ENCODE results near the gene C21orf91.

C21orf91 gene

GRCh38 chr21:17768840-17769446 lies 50.2 kb downstream of the C21orf91 start:
- Histone ChIP-seq H3K9ac (ENCODE audit: low read depth, low read length) (no peak overlapping the region), H3K36me3 (ENCODE audit: control insufficient read depth, insufficient read depth, low read length) (no peaks in the 10 kb centered on the region), H3K4me3 (ENCODE audit: low read depth, low read length) (no peak overlapping the region), H3K27me3 (ENCODE audit: control insufficient read depth, insufficient read depth, low read length) (no peaks in the 10 kb centered on the region), H3K9me3 (ENCODE audit: control insufficient read depth, insufficient read depth, low read length) (no peaks in the 10 kb centered on the region), H3K4me1 (ENCODE audit: control insufficient read depth, insufficient read depth, low read length) (no peaks in the 10 kb centered on the region)

GRCh38 chr21:17765207-17765606 lies 53.9 kb downstream of the C21orf91 start:
- Histone ChIP-seq H3K9ac (ENCODE audit: low read depth, low read length) (no peak overlapping the region), H3K36me3 (ENCODE audit: control insufficient read depth, insufficient read depth, low read length) (no peaks in the 10 kb centered on the region), H3K4me1 (ENCODE audit: control insufficient read depth, insufficient read depth, low read length) (no peaks in the 10 kb centered on the region), H3K27me3 (ENCODE audit: control insufficient read depth, insufficient read depth, low read length) (no peaks in the 10 kb centered on the region), H3K4me3 (ENCODE audit: low read depth, low read length) (no peak overlapping the region), H3K9me3 (ENCODE audit: control insufficient read depth, insufficient read depth, low read length) (no peaks in the 10 kb centered on the region)

- H3K36me3 ChIP-seq (ENCODE audit: control insufficient read depth, insufficient read depth, low read length) = no peaks in the 10 kb centered on the region
- H3K27me3 ChIP-seq (ENCODE audit: control insufficient read depth, insufficient read depth, low read length) = no peaks in the 10 kb centered on the region
- no peaks in the 10 kb centered on the region for H3K9me3 ChIP-seq (ENCODE audit: control insufficient read depth, insufficient read depth, low read length)
- no peak overlapping the region for H3K4me3 ChIP-seq (ENCODE audit: low read depth, low read length)
- H3K9ac ChIP-seq (ENCODE audit: low read depth, low read length) = no peak overlapping the region
- no peaks in the 10 kb centered on the region for H3K4me1 ChIP-seq (ENCODE audit: control insufficient read depth, insufficient read depth, low read length)
Observed at GRCh38 chr21:17763288-17764037, 55.7 kb downstream of the C21orf91 start.

- Histone ChIP-seq H3K36me3 (ENCODE audit: control insufficient read depth, insufficient read depth, low read length) (no peaks in the 10 kb centered on the region), H3K4me1 (ENCODE audit: control insufficient read depth, insufficient read depth, low read length) (no peaks in the 10 kb centered on the region), H3K9ac (ENCODE audit: low read depth, low read length) (no peak overlapping the region), H3K4me3 (ENCODE audit: low read depth, low read length) (no peak overlapping the region), H3K9me3 (ENCODE audit: control insufficient read depth, insufficient read depth, low read length) (no peaks in the 10 kb centered on the region), H3K27me3 (ENCODE audit: control insufficient read depth, insufficient read depth, low read length) (no peaks in the 10 kb centered on the region)
Observed at GRCh38 chr21:17759511-17760178, 59.5 kb downstream of the C21orf91 start.

- Histone ChIP-seq H3K9ac (ENCODE audit: low read depth, low read length) (no peak overlapping the region), H3K9me3 (ENCODE audit: control insufficient read depth, insufficient read depth, low read length) (no peaks in the 10 kb centered on the region), H3K4me3 (ENCODE audit: low read depth, low read length) (no peak overlapping the region)
Observed at GRCh38 chr21:17758683-17759082, 60.5 kb downstream of the C21orf91 start.

GRCh38 chr21:17757671-17758070 lies 61.5 kb downstream of the C21orf91 start:
- Histone ChIP-seq H3K27me3 (ENCODE audit: control insufficient read depth, insufficient read depth, low read length) (no peaks in the 10 kb centered on the region), H3K9ac (ENCODE audit: low read depth, low read length) (no peak overlapping the region), H3K4me1 (ENCODE audit: control insufficient read depth, insufficient read depth, low read length) (no peaks in the 10 kb centered on the region), H3K4me3 (ENCODE audit: low read depth, low read length) (no peak overlapping the region), H3K36me3 (ENCODE audit: control insufficient read depth, insufficient read depth, low read length) (no peaks in the 10 kb centered on the region), H3K9me3 (ENCODE audit: control insufficient read depth, insufficient read depth, low read length) (no peaks in the 10 kb centered on the region)

More at GRCh38 chr21:17758683-17759082, 60.5 kb downstream of the C21orf91 start:
- no peaks in the 10 kb centered on the region for H3K27me3 ChIP-seq (ENCODE audit: control insufficient read depth, insufficient read depth, low read length)
- H3K4me1 ChIP-seq (ENCODE audit: control insufficient read depth, insufficient read depth, low read length) = no peaks in the 10 kb centered on the region
- no peaks in the 10 kb centered on the region for H3K36me3 ChIP-seq (ENCODE audit: control insufficient read depth, insufficient read depth, low read length)

GRCh38 chr21:17753736-17754135 lies 65.4 kb downstream of the C21orf91 start:
- Histone ChIP-seq H3K9me3 (ENCODE audit: control insufficient read depth, insufficient read depth, low read length) (no peaks in the 10 kb centered on the region), H3K4me1 (ENCODE audit: control insufficient read depth, insufficient read depth, low read length) (no peaks in the 10 kb centered on the region), H3K36me3 (ENCODE audit: control insufficient read depth, insufficient read depth, low read length) (no peaks in the 10 kb centered on the region), H3K27me3 (ENCODE audit: control insufficient read depth, insufficient read depth, low read length) (no peaks in the 10 kb centered on the region), H3K9ac (ENCODE audit: low read depth, low read length) (no peak overlapping the region), H3K4me3 (ENCODE audit: low read depth, low read length) (no peak overlapping the region)

- H3K4me3 ChIP-seq (ENCODE audit: low read depth, low read length) = no peak overlapping the region
- H3K27me3 ChIP-seq (ENCODE audit: control insufficient read depth, insufficient read depth, low read length) = no peaks in the 10 kb centered on the region
- no peaks in the 10 kb centered on the region for H3K4me1 ChIP-seq (ENCODE audit: control insufficient read depth, insufficient read depth, low read length)
- H3K9ac ChIP-seq (ENCODE audit: low read depth, low read length) = no peak overlapping the region
- no peaks in the 10 kb centered on the region for H3K9me3 ChIP-seq (ENCODE audit: control insufficient read depth, insufficient read depth, low read length)
- H3K36me3 ChIP-seq (ENCODE audit: control insufficient read depth, insufficient read depth, low read length) = no peaks in the 10 kb centered on the region
Observed at GRCh38 chr21:17752171-17752570, 67.0 kb downstream of the C21orf91 start.

- no peak overlapping the region for H3K9ac ChIP-seq (ENCODE audit: low read depth, low read length)
Observed at GRCh38 chr21:17746920-17747319, 72.2 kb downstream of the C21orf91 start.

GRCh38 chr21:17745086-17745485 lies 74.1 kb downstream of the C21orf91 start:
- Histone ChIP-seq H3K36me3 (ENCODE audit: control insufficient read depth, insufficient read depth, low read length) (no peaks in the 10 kb centered on the region), H3K9me3 (ENCODE audit: control insufficient read depth, insufficient read depth, low read length) (no peaks in the 10 kb centered on the region), H3K4me1 (ENCODE audit: control insufficient read depth, insufficient read depth, low read length) (no peaks in the 10 kb centered on the region), H3K9ac (ENCODE audit: low read depth, low read length) (no peak overlapping the region), H3K27me3 (ENCODE audit: control insufficient read depth, insufficient read depth, low read length) (no peaks in the 10 kb centered on the region), H3K4me3 (ENCODE audit: low read depth, low read length) (no peak overlapping the region)

More at GRCh38 chr21:17746920-17747319, 72.2 kb downstream of the C21orf91 start:
- Histone ChIP-seq H3K36me3 (ENCODE audit: control insufficient read depth, insufficient read depth, low read length) (no peaks in the 10 kb centered on the region), H3K4me3 (ENCODE audit: low read depth, low read length) (no peak overlapping the region), H3K4me1 (ENCODE audit: control insufficient read depth, insufficient read depth, low read length) (no peaks in the 10 kb centered on the region), H3K9me3 (ENCODE audit: control insufficient read depth, insufficient read depth, low read length) (no peaks in the 10 kb centered on the region), H3K27me3 (ENCODE audit: control insufficient read depth, insufficient read depth, low read length) (no peaks in the 10 kb centered on the region)

GRCh38 chr21:17742940-17743592 lies 76.1 kb downstream of the C21orf91 start:
- Histone ChIP-seq H3K4me3 (ENCODE audit: low read depth, low read length) (no peak overlapping the region), H3K36me3 (ENCODE audit: control insufficient read depth, insufficient read depth, low read length) (no peaks in the 10 kb centered on the region), H3K27me3 (ENCODE audit: control insufficient read depth, insufficient read depth, low read length) (no peaks in the 10 kb centered on the region), H3K9me3 (ENCODE audit: control insufficient read depth, insufficient read depth, low read length) (no peaks in the 10 kb centered on the region), H3K9ac (ENCODE audit: low read depth, low read length) (no peak overlapping the region), H3K4me1 (ENCODE audit: control insufficient read depth, insufficient read depth, low read length) (no peaks in the 10 kb centered on the region)
